Measurements from ENCODE around the gene MAGEB2.

MAGEB2 gene

GRCh38 chrX:30212172-30212571 lies 3.2 kb upstream of the MAGEB2 start:
- peak; percentile 60; the same call in 1 of the 3 replicates for ATAC-seq
- TF ChIP-seq ZC3H10 (CRISPR knock-in tag; IDR thresholded peaks at IDR 0.05) = no peak
- no peak for TF ChIP-seq PPARA (CRISPR knock-in tag; IDR thresholded peaks at IDR 0.05; ENCODE audit: borderline replicate concordance)
- no peak for TF ChIP-seq GLIS3 (CRISPR knock-in tag; IDR thresholded peaks at IDR 0.05)
- no peak for TF ChIP-seq RARB (CRISPR knock-in tag; IDR thresholded peaks at IDR 0.05)

GRCh38 chrX:30217465-30217864 lies 2.1 kb downstream of the MAGEB2 start:
- TF ChIP-seq CREB5 (CRISPR knock-in tag; IDR thresholded peaks at IDR 0.05; ENCODE audit: low read depth) (no peak), ZFP3 (CRISPR knock-in tag; IDR thresholded peaks at IDR 0.05) (no peak)
- no peak for ATAC-seq

- no peak for ATAC-seq
- no peak for TF ChIP-seq ZNF565 (CRISPR knock-in tag; conservative IDR thresholded peaks at IDR 0.05; ENCODE audit: low read depth)
- no peak for TF ChIP-seq CREB5 (CRISPR knock-in tag; IDR thresholded peaks at IDR 0.05; ENCODE audit: low read depth)
- TF ChIP-seq RARB (CRISPR knock-in tag; IDR thresholded peaks at IDR 0.05) = no peak
- no peak for TF ChIP-seq ZNF8 (CRISPR knock-in tag; IDR thresholded peaks at IDR 0.05)
- TF ChIP-seq, protein P1, sequence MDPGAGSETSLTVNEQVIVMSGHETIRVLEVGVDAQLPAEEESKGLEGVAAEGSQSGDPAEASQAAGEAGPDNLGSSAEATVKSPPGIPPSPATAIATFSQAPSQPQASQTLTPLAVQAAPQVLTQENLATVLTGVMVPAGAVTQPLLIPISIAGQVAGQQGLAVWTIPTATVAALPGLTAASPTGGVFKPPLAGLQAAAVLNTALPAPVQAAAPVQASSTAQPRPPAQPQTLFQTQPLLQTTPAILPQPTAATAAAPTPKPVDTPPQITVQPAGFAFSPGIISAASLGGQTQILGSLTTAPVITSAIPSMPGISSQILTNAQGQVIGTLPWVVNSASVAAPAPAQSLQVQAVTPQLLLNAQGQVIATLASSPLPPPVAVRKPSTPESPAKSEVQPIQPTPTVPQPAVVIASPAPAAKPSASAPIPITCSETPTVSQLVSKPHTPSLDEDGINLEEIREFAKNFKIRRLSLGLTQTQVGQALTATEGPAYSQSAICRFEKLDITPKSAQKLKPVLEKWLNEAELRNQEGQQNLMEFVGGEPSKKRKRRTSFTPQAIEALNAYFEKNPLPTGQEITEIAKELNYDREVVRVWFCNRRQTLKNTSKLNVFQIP (CRISPR knock-in tag; IDR thresholded peaks at IDR 0.05; ENCODE audit: borderline replicate concordance, low read depth) = no peak
- no peak for TF ChIP-seq PATZ1 (CRISPR knock-in tag; IDR thresholded peaks at IDR 0.05; ENCODE audit: borderline replicate concordance)
- no peak for TF ChIP-seq ZFP30 (CRISPR knock-in tag; IDR thresholded peaks at IDR 0.05)
- TF ChIP-seq ISL1 (CRISPR knock-in tag; IDR thresholded peaks at IDR 0.05) = no peak
- no peak for TF ChIP-seq CSDC2 (CRISPR knock-in tag; IDR thresholded peaks at IDR 0.05)
- no peak for TF ChIP-seq PPARA (CRISPR knock-in tag; IDR thresholded peaks at IDR 0.05; ENCODE audit: borderline replicate concordance)
- no peak for TF ChIP-seq GLIS3 (CRISPR knock-in tag; IDR thresholded peaks at IDR 0.05)
- TF ChIP-seq ZNF70 (CRISPR knock-in tag; IDR thresholded peaks at IDR 0.05) = no peak
- TF ChIP-seq ZC3H10 (CRISPR knock-in tag; IDR thresholded peaks at IDR 0.05) = no peak
- no peak for TF ChIP-seq TSHZ2 (CRISPR knock-in tag; IDR thresholded peaks at IDR 0.05)
- TF ChIP-seq CSRNP3 (CRISPR knock-in tag; IDR thresholded peaks at IDR 0.05) = no peak
Observed at GRCh38 chrX:30219372-30219771, 4.0 kb downstream of the MAGEB2 start.

GRCh38 chrX:30220661-30221060 lies 5.3 kb downstream of the MAGEB2 start:
- TF ChIP-seq PATZ1 (CRISPR knock-in tag; IDR thresholded peaks at IDR 0.05; ENCODE audit: borderline replicate concordance) (no peak), ZFP3 (CRISPR knock-in tag; IDR thresholded peaks at IDR 0.05) (no peak), ZNF8 (CRISPR knock-in tag; IDR thresholded peaks at IDR 0.05) (no peak), ZC3H10 (CRISPR knock-in tag; IDR thresholded peaks at IDR 0.05) (no peak), CSDC2 (CRISPR knock-in tag; IDR thresholded peaks at IDR 0.05) (no peak), RARB (CRISPR knock-in tag; IDR thresholded peaks at IDR 0.05) (no peak), CSRNP3 (CRISPR knock-in tag; IDR thresholded peaks at IDR 0.05) (no peak), ZNF565 (CRISPR knock-in tag; conservative IDR thresholded peaks at IDR 0.05; ENCODE audit: low read depth) (no peak), ESRRG (CRISPR knock-in tag; IDR thresholded peaks at IDR 0.05) (no peak), TCF4 (CRISPR knock-in tag; IDR thresholded peaks at IDR 0.05; ENCODE audit: borderline replicate concordance) (no peak)
- ATAC-seq = no peak

All from SK-N-SH treated with all-trans-retinoic acid at 6 μM for 48 hours (cell line).